A673 (cell line): ENCODE results near the gene COQ5. TPM values are rescaled to one million over a fixed set of nuclear protein-coding genes. Genes with fewer than 3 reads are reported as not detected.

ENCODE experiments used
- BruUV-seq: library from RNA; stranded (reverse); fragments of 400-500 nt; replicated peaks from 2 replicates; lab custom pipeline; 2021; lab: Mats Ljungman, UMichigan
- CTCF ChIA-PET: fragments of 300-600 bp; sonication (Branson Sonifier 250); formaldehyde crosslinking; loops from one replicate; lab custom pipeline; 2022; ENCODE audit warnings: antibody characterized with exemption; lab: Charles Lee
- POLR2A ChIA-PET: fragments of 300-600 bp; sonication (Branson Sonifier 250); formaldehyde crosslinking; loops from one replicate; lab custom pipeline; 2022; ENCODE audit warnings: antibody characterized with exemption; ENCODE audit not compliant: low non-redundant PET; lab: Charles Lee
- DNase-seq: peaks from one replicate; pipeline ENCODE4 v3.0.0-alpha.2; 2015; ENCODE audit warnings: low spot score
- H3K27ac ChIP-seq: fragments of 200-600 bp; sonication (generic); 2 replicates; pipeline ENCODE4 v1.5.1; 2016; ENCODE audit warnings: mixed run types, low read depth, mild to moderate bottlenecking, mixed read lengths, antibody characterized with exemption, low read length; ENCODE audit not compliant: poor library complexity, severe bottlenecking
- H3K27me3 ChIP-seq: fragments of 200-600 bp; sonication (generic); replicated peaks from 2 replicates; pipeline ENCODE4 v1.6.1; 2017; ENCODE audit warnings: mixed run types, low read depth, mild to moderate bottlenecking, mixed read lengths, antibody characterized with exemption, low read length; ENCODE audit not compliant: insufficient read depth, poor library complexity
- H3K36me3 ChIP-seq: fragments of 200-600 bp; sonication (generic); 2 replicates; pipeline ENCODE4 v1.6.1; 2016; ENCODE audit warnings: mixed run types, mild to moderate bottlenecking, mixed read lengths, antibody characterized with exemption, low read length; ENCODE audit not compliant: insufficient read depth, poor library complexity, severe bottlenecking
- H3K4me1 ChIP-seq: fragments of 200-600 bp; sonication (generic); 2 replicates; pipeline ENCODE4 v1.6.1; 2017; ENCODE audit warnings: mixed run types, mild to moderate bottlenecking, mixed read lengths, antibody characterized with exemption, low read length; ENCODE audit not compliant: insufficient read depth, poor library complexity, severe bottlenecking
- H3K4me3 ChIP-seq: fragments of 200-600 bp; sonication (generic); 2 replicates; pipeline ENCODE4 v1.5.1; 2016; ENCODE audit warnings: low read depth, mixed run types, mild to moderate bottlenecking, mixed read lengths, low read length; ENCODE audit not compliant: poor library complexity, severe bottlenecking
- H3K9me3 ChIP-seq: fragments of 200-600 bp; sonication (generic); 2 replicates; pipeline ENCODE4 v1.6.1; 2016; ENCODE audit warnings: mixed run types, low read depth, mild to moderate bottlenecking, mixed read lengths, antibody characterized with exemption, low read length; ENCODE audit not compliant: poor library complexity, severe bottlenecking
- EZH2 ChIP-seq: fragments of 200-600 bp; sonication (generic); IDR thresholded peaks from 2 replicates; pipeline ENCODE4 v1.6.1; 2017; ENCODE audit warnings: borderline replicate concordance, low read depth, mild to moderate bottlenecking, mixed read lengths, antibody characterized with exemption, low read length; ENCODE audit not compliant: poor library complexity, severe bottlenecking
- intact Hi-C: fragments of 100-400 bp; cut with micrococcal nuclease; formaldehyde crosslinking; loops from one replicate; pipeline ENCODE4 v1.10.0; 2022; ENCODE audit not compliant: unreplicated experiment
- total RNA-seq: library from RNA; stranded (reverse); gene quantifications from 2 replicates; pipeline ENCODE4 v1.2.3, GENCODE V29; 2021
- TF ChIP-seq, protein P1 (sequence below): fragments of 300-800, 200-600 bp; sonication (generic); conservative IDR thresholded peaks from 2 replicates; pipeline ENCODE4 v1.5.1; 2017; ENCODE audit warnings: low read depth, mild to moderate bottlenecking, antibody characterized with exemption, low read length, moderate library complexity, mixed read lengths

Gene COQ5
- total RNA-seq, 1 experiment from 2014 or later = 36.5 TPM

DNA sequence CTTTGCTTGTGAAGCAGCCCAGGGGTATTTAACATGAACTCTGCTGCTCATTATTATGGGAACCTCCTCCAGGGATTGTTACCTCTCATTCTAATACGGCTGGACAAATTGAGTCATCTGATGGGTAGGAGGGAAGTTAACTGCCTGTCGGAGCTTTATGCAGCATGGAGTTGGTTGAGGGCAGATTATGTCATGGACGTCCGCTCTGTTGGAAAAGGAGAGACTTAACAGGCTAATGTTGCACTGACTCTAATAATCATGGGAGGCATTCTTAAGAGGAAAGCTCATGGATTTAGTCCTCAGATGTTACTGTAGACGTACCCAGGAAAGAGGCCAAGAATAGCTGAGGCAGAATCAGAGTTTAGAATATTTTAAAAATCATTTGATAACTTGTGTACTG lies 42.3 kb upstream of the COQ5 start:
- intact Hi-C loops = no loop called here
- DNase-seq = no peak
- CTCF ChIA-PET = no interaction called here
- no peak overlapping the region for H3K4me3 ChIP-seq
- no peaks in the 10 kb centered on the region for H3K9me3 ChIP-seq
- no peak overlapping the region for H3K27ac ChIP-seq
- peaks cover 94% of the 10 kb centered on the region for H3K36me3 ChIP-seq
- no peak for TF ChIP-seq EZH2
- TF ChIP-seq, protein P1, sequence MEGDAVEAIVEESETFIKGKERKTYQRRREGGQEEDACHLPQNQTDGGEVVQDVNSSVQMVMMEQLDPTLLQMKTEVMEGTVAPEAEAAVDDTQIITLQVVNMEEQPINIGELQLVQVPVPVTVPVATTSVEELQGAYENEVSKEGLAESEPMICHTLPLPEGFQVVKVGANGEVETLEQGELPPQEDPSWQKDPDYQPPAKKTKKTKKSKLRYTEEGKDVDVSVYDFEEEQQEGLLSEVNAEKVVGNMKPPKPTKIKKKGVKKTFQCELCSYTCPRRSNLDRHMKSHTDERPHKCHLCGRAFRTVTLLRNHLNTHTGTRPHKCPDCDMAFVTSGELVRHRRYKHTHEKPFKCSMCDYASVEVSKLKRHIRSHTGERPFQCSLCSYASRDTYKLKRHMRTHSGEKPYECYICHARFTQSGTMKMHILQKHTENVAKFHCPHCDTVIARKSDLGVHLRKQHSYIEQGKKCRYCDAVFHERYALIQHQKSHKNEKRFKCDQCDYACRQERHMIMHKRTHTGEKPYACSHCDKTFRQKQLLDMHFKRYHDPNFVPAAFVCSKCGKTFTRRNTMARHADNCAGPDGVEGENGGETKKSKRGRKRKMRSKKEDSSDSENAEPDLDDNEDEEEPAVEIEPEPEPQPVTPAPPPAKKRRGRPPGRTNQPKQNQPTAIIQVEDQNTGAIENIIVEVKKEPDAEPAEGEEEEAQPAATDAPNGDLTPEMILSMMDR = no peak
- BruUV-seq = no TSS peak
- H3K4me1 ChIP-seq = no peaks in the 10 kb centered on the region
- H3K27me3 ChIP-seq = no peaks in the 10 kb centered on the region
- POLR2A ChIA-PET = interaction anchor here (0.7 kb wide), 1 partner anchor 828 kb away, joined by 3 read pairs; no protein-coding TSS in a partner anchor

DNA sequence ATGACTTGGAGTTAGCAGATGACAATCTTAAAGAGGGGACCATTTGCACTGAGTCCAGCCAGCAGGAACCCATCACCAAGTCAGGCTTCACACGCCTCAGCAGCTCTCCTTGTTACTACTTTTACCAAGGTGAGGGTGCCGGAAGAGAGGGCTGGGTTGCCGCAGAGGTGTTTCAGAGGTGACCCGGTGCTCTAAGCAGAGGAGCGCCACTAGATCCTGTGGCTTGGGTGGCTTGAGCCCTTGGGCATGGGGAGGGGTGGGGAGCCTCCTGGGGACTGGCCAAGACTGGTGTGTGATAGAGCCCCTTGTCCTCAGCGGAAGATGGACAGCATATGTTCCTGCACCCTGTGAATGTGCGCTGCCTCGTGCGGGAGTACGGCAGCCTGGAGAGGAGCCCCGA lies 34.5 kb upstream of the COQ5 start:
- Histone ChIP-seq H3K4me1 (no peaks in the 10 kb centered on the region), H3K9me3 (no peaks in the 10 kb centered on the region), H3K4me3 (no peak overlapping the region), H3K27me3 (no peaks in the 10 kb centered on the region), H3K36me3 (peaks cover 90% of the 10 kb centered on the region), H3K27ac (no peak overlapping the region)
- POLR2A ChIA-PET = no interaction called here
- TF ChIP-seq, protein P1 = no peak
- TF ChIP-seq EZH2 = no peak
- BruUV-seq = no TSS peak
- intact Hi-C loops = no loop called here
- CTCF ChIA-PET = no interaction called here
- no peak for DNase-seq

DNA sequence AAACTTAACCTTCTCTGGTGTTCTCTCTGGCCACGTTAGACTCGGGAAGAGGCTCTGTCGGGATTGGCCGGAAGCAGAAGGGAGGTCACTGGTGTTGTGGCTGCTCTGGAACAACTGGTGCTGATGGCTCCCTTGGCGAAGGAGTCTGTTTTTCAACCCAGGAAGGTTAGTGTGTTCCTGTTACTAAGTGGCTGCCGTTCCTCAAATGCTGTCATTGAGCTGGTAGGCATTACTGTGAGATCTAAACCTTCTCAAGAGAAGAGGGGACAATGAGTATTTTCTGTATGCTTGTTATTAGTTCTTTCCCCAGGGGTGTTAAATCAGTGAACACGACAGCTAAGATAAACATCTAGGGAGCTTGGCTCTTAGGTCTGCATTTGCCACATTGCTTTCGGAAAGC lies 33.9 kb upstream of the COQ5 start:
- H3K9me3 ChIP-seq = no peaks in the 10 kb centered on the region
- H3K4me1 ChIP-seq = no peaks in the 10 kb centered on the region
- POLR2A ChIA-PET = no interaction called here
- H3K27ac ChIP-seq = no peak overlapping the region
- intact Hi-C loops = no loop called here
- H3K36me3 ChIP-seq = peaks cover 89% of the 10 kb centered on the region
- no peak overlapping the region for H3K4me3 ChIP-seq
- TF ChIP-seq, protein P1 = no peak
- no peak for TF ChIP-seq EZH2
- BruUV-seq = TSS peak; percentile 37
- no peak for DNase-seq
- no peaks in the 10 kb centered on the region for H3K27me3 ChIP-seq
- CTCF ChIA-PET = no interaction called here
